Caco-2 (cell line): ENCODE measurements around the gene ALK. TPM values are rescaled to one million over a fixed set of nuclear protein-coding genes. Genes with fewer than 3 reads are reported as not detected.
A peak's percentile ranks its signal among the peaks of the same experiment; 100 is the strongest.

Experiments used
- BruUV-seq: library from RNA; stranded (reverse); fragments of 400-500 nt; replicated peaks from 2 replicates; lab custom pipeline; 2021; lab: Mats Ljungman, UMichigan
- CTCF ChIA-PET: fragments of 300-600 bp; sonication (Branson Sonifier 250); formaldehyde crosslinking; loops from one replicate; lab custom pipeline; 2022; ENCODE audit warnings: antibody characterized with exemption; lab: Charles Lee
- POLR2A ChIA-PET: fragments of 300-600 bp; sonication (Branson Sonifier 250); formaldehyde crosslinking; loops from one replicate; lab custom pipeline; 2022; ENCODE audit warnings: antibody characterized with exemption; lab: Charles Lee
- DNase-seq, 2 experiments: peaks; one replicate each; pipeline versions ENCODE4 v3.0.0 to v3.0.0-alpha.2; 2020 to 2022
- H3K27me3 ChIP-seq: replicated peaks from 2 replicates; pipeline ENCODE4 v1.6.0; 2011; ENCODE audit warnings: low read length; ENCODE audit not compliant: control insufficient read depth, insufficient read depth
- H3K36me3 ChIP-seq: 2 replicates; pipeline ENCODE4 v1.5.1; 2011; ENCODE audit warnings: low read length; ENCODE audit not compliant: control insufficient read depth, insufficient read depth
- H3K4me1 ChIP-seq: fragments of 250-450 bp; sonication (Bioruptor Pico); 2 replicates; pipeline ENCODE4 v1.5.1; 2020; ENCODE audit warnings: mild to moderate bottlenecking
- H3K4me3 ChIP-seq: 2 replicates; pipeline ENCODE4 v1.5.1; 2011; ENCODE audit warnings: low read depth, mild to moderate bottlenecking, control low read depth, low read length
- H3K9me3 ChIP-seq: fragments of 250-450 bp; sonication (Bioruptor Pico); 2 replicates; pipeline ENCODE4 v1.5.1; 2020; ENCODE audit warnings: mild to moderate bottlenecking, moderate library complexity
- H3K27ac Mint-ChIP-seq: one replicate; pipeline ENCODE4 v1.8.0; 2022; ENCODE audit warnings: mixed read lengths; ENCODE audit not compliant: unreplicated experiment
- H3K27me3 Mint-ChIP-seq: one replicate; pipeline ENCODE4 v1.8.0; 2022; ENCODE audit warnings: mixed read lengths; ENCODE audit not compliant: insufficient read depth, unreplicated experiment
- H3K36me3 Mint-ChIP-seq: one replicate; pipeline ENCODE4 v1.8.0; 2022; ENCODE audit warnings: mild to moderate bottlenecking, mixed read lengths; ENCODE audit not compliant: insufficient read depth, unreplicated experiment
- H3K4me1 Mint-ChIP-seq: one replicate; pipeline ENCODE4 v1.8.0; 2022; ENCODE audit warnings: low read depth, mixed read lengths; ENCODE audit not compliant: unreplicated experiment
- H3K4me3 Mint-ChIP-seq: one replicate; pipeline ENCODE4 v1.8.0; 2022; ENCODE audit warnings: mild to moderate bottlenecking, moderate library complexity, mixed read lengths; ENCODE audit not compliant: unreplicated experiment
- H3K9me3 Mint-ChIP-seq: one replicate; pipeline ENCODE4 v1.8.0; 2022; ENCODE audit warnings: mixed read lengths; ENCODE audit not compliant: unreplicated experiment
- CTCF ChIP-seq, 2 experiments: fragments of 200-600 bp in 1 of 2; IDR thresholded peaks; 1 replicate in 1 of 2; 2 replicates in 1 of 2; pipeline versions ENCODE4 v1.5.1 to v1.8.0; 2011 to 2022; ENCODE audit warnings: antibody characterized with exemption in 1 of 2, control low read depth in 1 of 2, inconsistent platforms in 1 of 2, low read depth in 1 of 2, low read length in 1 of 2, mild to moderate bottlenecking in 1 of 2, moderate library complexity in 1 of 2; ENCODE audit not compliant: insufficient read depth in 1 of 2, severe bottlenecking in 1 of 2, unreplicated experiment in 1 of 2
- intact Hi-C: fragments of 100-400 bp; cut with micrococcal nuclease; formaldehyde crosslinking; loops from one replicate; pipeline ENCODE4 v1.10.0; 2022; ENCODE audit not compliant: unreplicated experiment
- total RNA-seq: library from RNA; stranded (reverse); gene quantifications from 2 replicates; pipeline ENCODE4 v1.2.3, GENCODE V29; 2022

Gene ALK
- total RNA-seq, 1 experiment from 2014 or later, result 0.11 TPM

DNA sequence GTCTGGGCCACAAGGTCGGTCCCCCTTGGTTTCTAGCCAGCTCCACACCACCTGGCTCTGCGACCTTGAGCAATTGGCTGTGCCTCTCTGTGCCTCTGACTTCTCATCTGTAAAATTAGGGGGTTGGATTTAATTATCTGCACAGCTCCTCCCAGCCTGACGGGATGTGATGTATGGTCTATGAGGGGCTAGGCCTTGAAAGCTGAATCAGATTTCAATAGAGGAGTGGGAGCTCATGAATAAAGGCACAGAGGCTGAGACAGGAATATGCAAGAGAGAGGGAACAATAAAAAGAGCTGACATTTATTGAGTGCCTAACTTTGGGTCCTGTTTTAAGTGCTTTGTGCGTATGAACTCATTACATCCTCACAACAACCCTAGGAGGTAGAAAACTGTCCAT lies 104.7 kb downstream of the ALK start:
- ChIA-PET POLR2A (no interaction called here), CTCF (no interaction called here)
- no peaks in the 10 kb centered on the region for H3K36me3 ChIP-seq
- TF ChIP-seq CTCF (IDR thresholded peaks at IDR 0.05; ENCODE audit: insufficient read depth in 1 of 2, low read depth in 1 of 2, low read length in 1 of 2, severe bottlenecking in 1 of 2, unreplicated experiment in 1 of 2), result no peak
- intact Hi-C loops, result no loop called here
- H3K27ac Mint-ChIP-seq, result no peak overlapping the region
- H3K9me3 ChIP-seq, result no peaks in the 10 kb centered on the region
- H3K4me1 Mint-ChIP-seq, result peaks cover 3% of the 10 kb centered on the region
- no peaks in the 10 kb centered on the region for H3K9me3 Mint-ChIP-seq
- BruUV-seq, result no TSS peak
- peaks cover 4% of the 10 kb centered on the region for H3K4me1 ChIP-seq
- H3K27me3 Mint-ChIP-seq, result peaks cover 8% of the 10 kb centered on the region
- H3K4me3 ChIP-seq, result no peak overlapping the region
- no peak for DNase-seq
- no peak overlapping the region for H3K4me3 Mint-ChIP-seq
- no peaks in the 10 kb centered on the region for H3K27me3 ChIP-seq
- no peaks in the 10 kb centered on the region for H3K36me3 Mint-ChIP-seq

GRCh38 chr2:29811378-29811777 lies 110.0 kb downstream of the ALK start:
- peaks cover 5% of the 10 kb centered on the region for H3K36me3 Mint-ChIP-seq
- peaks cover 20% of the 10 kb centered on the region for H3K4me1 Mint-ChIP-seq
- no peaks in the 10 kb centered on the region for H3K9me3 ChIP-seq
- peak overlapping the region; percentile 66 for H3K27ac Mint-ChIP-seq
- no peaks in the 10 kb centered on the region for H3K36me3 ChIP-seq
- intact Hi-C loops, result no loop called here
- H3K4me3 ChIP-seq, result no peak overlapping the region
- no peaks in the 10 kb centered on the region for H3K27me3 ChIP-seq
- peak in 1 of 2 experiments; percentile 20 for DNase-seq
- POLR2A ChIA-PET, result no interaction called here
- peaks cover 7% of the 10 kb centered on the region for H3K9me3 Mint-ChIP-seq
- BruUV-seq, result no TSS peak
- H3K4me1 ChIP-seq, result peaks cover 22% of the 10 kb centered on the region
- H3K4me3 Mint-ChIP-seq, result peak overlapping the region; percentile 30
- CTCF ChIA-PET, result no interaction called here
- H3K27me3 Mint-ChIP-seq, result peaks cover 6% of the 10 kb centered on the region
- no peak for TF ChIP-seq CTCF (IDR thresholded peaks at IDR 0.05; ENCODE audit: insufficient read depth in 1 of 2, low read depth in 1 of 2, low read length in 1 of 2, severe bottlenecking in 1 of 2, unreplicated experiment in 1 of 2)

DNA sequence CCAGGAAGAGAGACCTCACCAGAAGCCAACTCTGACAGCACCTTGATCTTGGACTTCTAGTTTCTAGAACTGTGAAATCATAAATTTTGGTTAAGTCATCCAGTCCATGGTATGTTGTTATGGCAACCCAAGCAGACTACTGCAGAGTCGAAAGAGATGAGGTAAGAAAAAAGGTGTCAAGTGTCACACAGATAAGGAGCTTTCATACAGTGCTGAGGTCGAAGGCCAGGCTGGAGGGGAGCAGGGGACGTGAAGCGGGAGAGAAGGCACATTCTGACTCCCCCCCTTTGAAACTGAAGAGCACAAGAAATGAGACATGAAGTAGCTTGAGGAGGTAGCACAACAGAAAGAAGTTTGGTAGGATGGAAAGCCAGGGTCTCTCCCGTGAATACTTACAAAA lies 110.4 kb downstream of the ALK start:
- CTCF ChIA-PET, result no interaction called here
- Mint-ChIP-seq H3K4me1 (peaks cover 25% of the 10 kb centered on the region), H3K27ac (peak overlapping the region; percentile 66), H3K36me3 (peaks cover 5% of the 10 kb centered on the region), H3K27me3 (peaks cover 3% of the 10 kb centered on the region), H3K4me3 (peak overlapping the region; percentile 30), H3K9me3 (peaks cover 7% of the 10 kb centered on the region)
- no peak overlapping the region for H3K4me3 ChIP-seq
- no TSS peak for BruUV-seq
- intact Hi-C loops, result no loop called here
- TF ChIP-seq CTCF (IDR thresholded peaks at IDR 0.05; ENCODE audit: insufficient read depth in 1 of 2, low read depth in 1 of 2, low read length in 1 of 2, severe bottlenecking in 1 of 2, unreplicated experiment in 1 of 2), result no peak
- no peaks in the 10 kb centered on the region for H3K27me3 ChIP-seq
- no peaks in the 10 kb centered on the region for H3K36me3 ChIP-seq
- DNase-seq, result peak in 1 of 2 experiments; percentile 37
- no peaks in the 10 kb centered on the region for H3K9me3 ChIP-seq
- POLR2A ChIA-PET, result no interaction called here
- H3K4me1 ChIP-seq, result peaks cover 25% of the 10 kb centered on the region
